NCI-H1092 treated with DMSO at 0.1 percent for 48 hours (cell line): ENCODE measurements around the gene PTPN14.
"Not testable (repeated sequence)": the region's sequence is repeated elsewhere in the genome, so short reads cannot be mapped to it uniquely, and the experiment has no call there.

Experiments
- DNase-seq: peaks from one replicate; lab custom pipeline; 2025; lab: John Stamatoyannopoulos, UW

PTPN14 gene

GRCh38 chr1:214397497-214397896 is 153.9 kb downstream of the PTPN14 start:
- no peak for DNase-seq

- DNase-seq, result no peak
Observed at GRCh38 chr1:214396330-214396729, 155.1 kb downstream of the PTPN14 start.

- not testable (repeated sequence) for DNase-seq
Observed at GRCh38 chr1:214394569-214394968, 156.8 kb downstream of the PTPN14 start.

- DNase-seq, result no peak
Observed at GRCh38 chr1:214393086-214393485, 158.3 kb downstream of the PTPN14 start.

GRCh38 chr1:214391873-214392645 is 159.3 kb downstream of the PTPN14 start:
- DNase-seq, result no peak

- no peak for DNase-seq
Observed at GRCh38 chr1:214389734-214390133, 161.7 kb downstream of the PTPN14 start.

- DNase-seq, result no peak
Observed at GRCh38 chr1:214386747-214387146, 164.7 kb downstream of the PTPN14 start.

GRCh38 chr1:214386333-214386732 is 165.1 kb downstream of the PTPN14 start:
- no peak for DNase-seq

GRCh38 chr1:214385428-214385827 is 166.0 kb downstream of the PTPN14 start:
- no peak for DNase-seq

GRCh38 chr1:214384373-214385079 is 166.9 kb downstream of the PTPN14 start:
- DNase-seq, result no peak

GRCh38 chr1:214383381-214384372 is 167.7 kb downstream of the PTPN14 start:
- no peak for DNase-seq

GRCh38 chr1:214380986-214381695 is 170.3 kb downstream of the PTPN14 start:
- no peak for DNase-seq

- DNase-seq, result no peak
Observed at GRCh38 chr1:214380396-214380795, 171.0 kb downstream of the PTPN14 start.

GRCh38 chr1:214379236-214379970 is 172.0 kb downstream of the PTPN14 start:
- no peak for DNase-seq

GRCh38 chr1:214378492-214378891 is 172.9 kb downstream of the PTPN14 start:
- no peak for DNase-seq

- no peak for DNase-seq
Observed at GRCh38 chr1:214377886-214378285, 173.5 kb downstream of the PTPN14 start.

- no peak for DNase-seq
Observed at GRCh38 chr1:214377485-214377884, 173.9 kb downstream of the PTPN14 start.

- DNase-seq, result no peak
Observed at GRCh38 chr1:214372092-214372491, 179.3 kb downstream of the PTPN14 start.

GRCh38 chr1:214370615-214371014 is 180.8 kb downstream of the PTPN14 start:
- DNase-seq, result no peak

- DNase-seq, result no peak
Observed at GRCh38 chr1:214369364-214369763, 182.0 kb downstream of the PTPN14 start.

GRCh38 chr1:214367841-214368240 is 183.6 kb downstream of the PTPN14 start:
- DNase-seq, result no peak
